ENCODE results near the gene EFCAB14. TPM values are rescaled to one million over a fixed set of nuclear protein-coding genes. Genes with fewer than 3 reads are reported as not detected.

Gene EFCAB14, protein sequence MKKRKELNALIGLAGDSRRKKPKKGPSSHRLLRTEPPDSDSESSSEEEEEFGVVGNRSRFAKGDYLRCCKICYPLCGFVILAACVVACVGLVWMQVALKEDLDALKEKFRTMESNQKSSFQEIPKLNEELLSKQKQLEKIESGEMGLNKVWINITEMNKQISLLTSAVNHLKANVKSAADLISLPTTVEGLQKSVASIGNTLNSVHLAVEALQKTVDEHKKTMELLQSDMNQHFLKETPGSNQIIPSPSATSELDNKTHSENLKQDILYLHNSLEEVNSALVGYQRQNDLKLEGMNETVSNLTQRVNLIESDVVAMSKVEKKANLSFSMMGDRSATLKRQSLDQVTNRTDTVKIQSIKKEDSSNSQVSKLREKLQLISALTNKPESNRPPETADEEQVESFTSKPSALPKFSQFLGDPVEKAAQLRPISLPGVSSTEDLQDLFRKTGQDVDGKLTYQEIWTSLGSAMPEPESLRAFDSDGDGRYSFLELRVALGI
- 117 TPM for total RNA-seq (2013)
- polyA plus RNA-seq (10 to 100 TPM; 31.4 to 75.5 (median 49.8) TPM), polyA minus RNA-seq (35.6 and 65.5 TPM in 2 replicates), total RNA-seq (65.0 to 160 (median 104) reads per million in 11 experiments)

DNA sequence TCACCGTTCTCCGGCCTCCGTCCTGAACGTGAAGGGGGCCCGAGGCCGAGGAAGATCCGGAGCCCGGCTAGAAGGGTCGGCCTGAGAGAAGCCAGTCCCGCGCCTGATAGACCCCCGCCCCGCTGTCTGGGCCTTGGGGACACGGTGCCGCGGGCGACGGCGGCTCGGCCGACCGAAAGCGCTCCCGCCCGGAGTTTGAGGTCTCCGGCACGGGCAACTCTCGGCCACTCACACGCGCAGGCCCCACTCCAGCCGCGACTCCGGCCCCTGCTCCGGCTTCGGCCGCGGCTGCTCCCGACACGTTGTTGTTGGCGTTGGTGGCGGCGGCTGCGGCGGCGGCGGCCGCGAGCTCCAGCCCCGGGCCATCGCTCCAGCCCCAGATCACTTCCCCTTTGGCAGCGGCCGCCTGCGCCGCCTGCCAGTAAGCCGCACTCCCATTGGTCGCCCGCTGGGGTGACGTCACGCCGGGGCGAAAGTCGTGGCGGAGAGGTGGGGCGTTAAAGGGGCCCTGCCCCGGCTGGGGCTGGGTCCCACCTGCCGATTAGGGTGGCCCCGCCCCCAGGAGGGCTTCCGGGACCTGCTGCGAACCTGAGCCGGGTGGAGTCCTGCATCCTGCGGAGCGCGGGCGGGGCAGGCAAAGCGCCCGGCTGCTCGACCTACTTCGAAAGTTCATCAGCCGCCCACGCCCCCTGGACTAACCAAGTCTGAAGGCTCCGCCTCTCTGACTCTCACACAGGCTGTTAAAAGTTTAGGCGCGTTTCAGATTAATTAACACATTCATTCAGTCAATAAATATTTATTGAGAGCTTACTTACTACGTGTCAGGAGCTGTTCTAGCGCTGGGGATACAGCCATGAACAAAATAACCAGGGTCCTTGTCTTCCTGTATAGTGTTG lies at the start of gene EFCAB14:
EFCAB14 (minus strand) TSS at position 388 of the 896 bp plus-strand sequence. CDS start 1,027 bp downstream, outside the sequence.
- H2AFZ ChIP-seq (ENCODE audit: insufficient read depth, low read depth, low read length, poor library complexity, severe bottlenecking), result peak within 1 kb of the TSS; percentile 73
- H3K9me3 ChIP-seq (replicated peaks in 1 of 2; ENCODE audit: control insufficient read depth in 1 of 2, insufficient read depth in 1 of 2, low read length in 2 of 2), result no peaks in the 10 kb centered on the region
- peak within 1 kb of the TSS; percentile 85 to 92 (median 86) for H3K4me3 ChIP-seq (replicated peaks in 1 of 3; ENCODE audit: low read depth in 2 of 3, low read length in 3 of 3)
- peak within 1 kb of the TSS; percentile 93 to 98 for H3K4me3 Mint-ChIP-seq
- under 1% methylated on average over 80 of the region's 85 CpGs for WGBS (ENCODE audit: insufficient coverage)
- H3K79me2 ChIP-seq (ENCODE audit: insufficient read depth, low read length), result peaks cover 42% of the 10 kb centered on the region
- DNase-seq, result peak; percentile 84 to 93 (median 89)
- no peak for TF ChIP-seq CTCF (IDR thresholded peaks at IDR 0.05)
- peaks cover 26 to 31% of the 10 kb centered on the region in 2 donors for H3K36me3 Mint-ChIP-seq
- H3K4me2 ChIP-seq (replicated peaks; ENCODE audit: extremely low read depth, low read length, poor library complexity, severe bottlenecking), result peak within 1 kb of the TSS; percentile 76
- H3K9ac ChIP-seq (ENCODE audit: insufficient read depth, low read length, poor library complexity, severe bottlenecking), result peak within 1 kb of the TSS; percentile 96
- H3K4me1 ChIP-seq (ENCODE audit: control insufficient read depth in 1 of 2, insufficient read depth in 2 of 2, low read length in 2 of 2), result peaks cover 25 to 27% of the 10 kb centered on the region in 2 donors
- peaks cover 1 to 9% (median 3%) of the 10 kb centered on the region in 3 donors for H3K27me3 Mint-ChIP-seq (ENCODE audit: low read depth in 3 of 3)
- H3K4me1 Mint-ChIP-seq, result peaks cover 31% of the 10 kb centered on the region
- H3K27ac ChIP-seq (ENCODE audit: low read depth in 1 of 2, low read length in 2 of 2), result peak within 1 kb of the TSS; percentile 27 to 91
- intact Hi-C loops (cut with micrococcal nuclease), result loop anchor here (10.0 kb wide), 2 partner anchors 104 to 244 kb away; partner anchors contain the start of gene MOB3C (in 1 of the 2)
- no peaks in the 10 kb centered on the region for H3K27me3 ChIP-seq (ENCODE audit: control insufficient read depth in 2 of 2, insufficient read depth in 2 of 2, low read length in 2 of 2)
- peaks cover 20 to 29% of the 10 kb centered on the region in 2 donors for H3K36me3 ChIP-seq (replicated peaks in 1 of 2; ENCODE audit: control insufficient read depth in 1 of 2, insufficient read depth in 2 of 2, low read length in 2 of 2)
- peak within 1 kb of the TSS; percentile 91 to 93 (median 92) for H3K27ac Mint-ChIP-seq
- no peaks in the 10 kb centered on the region for H3K9me3 Mint-ChIP-seq
- peaks cover 37% of the 10 kb centered on the region for H4K20me1 ChIP-seq (ENCODE audit: insufficient read depth, low read length)

- H4K20me1 ChIP-seq (ENCODE audit: insufficient read depth, low read length), result no peaks in the 10 kb centered on the region
- no peaks in the 10 kb centered on the region for H3K4me1 ChIP-seq (ENCODE audit: control insufficient read depth in 1 of 2, insufficient read depth in 2 of 2, low read length in 2 of 2)
- peaks cover 28 to 48% (median 35%) of the 10 kb centered on the region in 7 donors for H3K9me3 Mint-ChIP-seq
- H3K9me3 ChIP-seq (replicated peaks in 1 of 2; ENCODE audit: control insufficient read depth in 1 of 2, insufficient read depth in 1 of 2, low read length in 2 of 2), result peaks cover 37 to 47% of the 10 kb centered on the region in 2 donors
- no peaks in the 10 kb centered on the region for H3K4me1 Mint-ChIP-seq
- no peak overlapping the region for H3K4me3 ChIP-seq (replicated peaks in 1 of 3; ENCODE audit: low read depth in 2 of 3, low read length in 3 of 3)
- H3K27ac ChIP-seq (ENCODE audit: low read depth in 1 of 2, low read length in 2 of 2), result no peak overlapping the region
- peaks cover 4 to 8% (median 4%) of the 10 kb centered on the region in 3 donors for H3K27me3 Mint-ChIP-seq (ENCODE audit: low read depth in 3 of 3)
- H3K36me3 Mint-ChIP-seq, result no peaks in the 10 kb centered on the region
- no peak overlapping the region for H2AFZ ChIP-seq (ENCODE audit: insufficient read depth, low read depth, low read length, poor library complexity, severe bottlenecking)
- no peak overlapping the region for H3K27ac Mint-ChIP-seq
- no peak overlapping the region for H3K9ac ChIP-seq (ENCODE audit: insufficient read depth, low read length, poor library complexity, severe bottlenecking)
- no peaks in the 10 kb centered on the region for H3K36me3 ChIP-seq (replicated peaks in 1 of 2; ENCODE audit: control insufficient read depth in 1 of 2, insufficient read depth in 2 of 2, low read length in 2 of 2)
- H3K4me2 ChIP-seq (replicated peaks; ENCODE audit: extremely low read depth, low read length, poor library complexity, severe bottlenecking), result no peak overlapping the region
- no CpG with 5 or more reads among the region's 5 CpGs for WGBS (ENCODE audit: insufficient coverage)
- no peaks in the 10 kb centered on the region for H3K27me3 ChIP-seq (ENCODE audit: control insufficient read depth in 2 of 2, insufficient read depth in 2 of 2, low read length in 2 of 2)
- no peak for DNase-seq
- no peak overlapping the region for H3K4me3 Mint-ChIP-seq
- intact Hi-C loops (cut with micrococcal nuclease), result no loop called here
- H3K79me2 ChIP-seq (ENCODE audit: insufficient read depth, low read length), result no peaks in the 10 kb centered on the region
- no peak for TF ChIP-seq CTCF (IDR thresholded peaks at IDR 0.05)
Observed at GRCh38 chr1:46768445-46768844, 49.5 kb upstream of the EFCAB14 start.
